Islet precursor cell (in vitro differentiated cells): ENCODE data around the gene RDM1.
"Not testable (repeated sequence)": the region's sequence is repeated elsewhere in the genome, so short reads cannot be mapped to it uniquely, and the experiment has no call there.

ENCODE experiments used
- DNase-seq: peaks from one replicate; pipeline ENCODE4 v3.0.0-alpha.2; 2018

The RDM1 gene

GRCh38 chr17:35930211-35931065 is at the start of gene RDM1:
Gene RDM1, minus strand, starts transcription at chr17:35930773. Its CDS starts 46 bp downstream, at chr17:35930727.
- peak; percentile 95 for DNase-seq

- DNase-seq: no peak
Measured at GRCh38 chr17:35978346-35978745, 47.8 kb upstream of the RDM1 start.

- no peak for DNase-seq
Measured at GRCh38 chr17:35977509-35977908, 46.9 kb upstream of the RDM1 start.

GRCh38 chr17:35973333-35974260 is 43.0 kb upstream of the RDM1 start:
- DNase-seq: no peak

GRCh38 chr17:35972945-35973332 is 42.4 kb upstream of the RDM1 start:
- no peak for DNase-seq

- no peak for DNase-seq
Measured at GRCh38 chr17:35972535-35972934, 42.0 kb upstream of the RDM1 start.

- no peak for DNase-seq
Measured at GRCh38 chr17:35972066-35972465, 41.5 kb upstream of the RDM1 start.

GRCh38 chr17:35969558-35970380 is 39.2 kb upstream of the RDM1 start:
- DNase-seq: peak; percentile 92

- no peak for DNase-seq
Measured at GRCh38 chr17:35968520-35969054, 38.0 kb upstream of the RDM1 start.

- no peak for DNase-seq
Measured at GRCh38 chr17:35965272-35965671, 34.7 kb upstream of the RDM1 start.

GRCh38 chr17:35963663-35964062 is 33.1 kb upstream of the RDM1 start:
- no peak for DNase-seq

GRCh38 chr17:35953720-35954119 is 23.1 kb upstream of the RDM1 start:
- DNase-seq: no peak

GRCh38 chr17:35949401-35949800 is 18.8 kb upstream of the RDM1 start:
- no peak for DNase-seq

- DNase-seq: no peak
Measured at GRCh38 chr17:35948092-35948491, 17.5 kb upstream of the RDM1 start.

- DNase-seq: peak; percentile 86
Measured at GRCh38 chr17:35947156-35947585, 16.6 kb upstream of the RDM1 start.

GRCh38 chr17:35944151-35944550 is 13.6 kb upstream of the RDM1 start:
- no peak for DNase-seq

- DNase-seq: no peak
Measured at GRCh38 chr17:35943537-35943936, 13.0 kb upstream of the RDM1 start, which contains the start of gene LYZL6. Gene LYZL6, minus strand, starts transcription at chr17:35943713. Its CDS starts 4,357 bp downstream, at chr17:35939356.

GRCh38 chr17:35942588-35943186 is 12.1 kb upstream of the RDM1 start:
- no peak for DNase-seq

GRCh38 chr17:35938492-35938891 is 7.9 kb upstream of the RDM1 start:
- not testable (repeated sequence) for DNase-seq

- DNase-seq: no peak
Measured at GRCh38 chr17:35936063-35936462, 5.5 kb upstream of the RDM1 start.

GRCh38 chr17:35934760-35935159 is 4.2 kb upstream of the RDM1 start:
- no peak for DNase-seq

GRCh38 chr17:35932586-35932985 is 2.0 kb upstream of the RDM1 start:
- DNase-seq: no peak
